ENCODE results near the gene GSG1.
"Not testable (repeated sequence)": the region's sequence is repeated elsewhere in the genome, so short reads cannot be mapped to it uniquely, and the experiment has no call there.

GSG1 gene

DNA sequence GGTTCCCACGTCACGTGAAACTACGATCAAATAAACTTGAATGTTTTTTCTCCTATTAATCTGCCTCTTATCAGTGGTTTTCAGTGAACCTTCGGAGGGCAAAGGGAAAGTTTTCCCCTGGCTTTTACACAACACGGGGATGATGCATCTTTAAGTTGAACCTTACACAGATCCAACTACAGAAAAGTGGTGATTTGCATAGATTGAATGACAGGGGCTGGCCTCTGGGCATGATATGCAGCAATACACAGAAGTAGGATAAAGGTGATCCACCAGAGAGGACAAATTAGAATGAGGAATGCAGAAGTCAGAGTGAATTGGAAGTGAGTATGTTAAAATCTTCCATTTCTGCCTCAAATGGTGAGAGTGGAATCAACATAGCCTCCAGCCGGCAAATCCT, 11.6 kb downstream of the GSG1 start:
- Histone ChIP-seq H3K9me3 (replicated peaks in 1 of 11) (0 out of 22 replicates have a peak, but pooled peaks cover 0 to 4% (median 0%) of the 10 kb centered on the region in 11 experiments), H3K36me3 (no peaks in the 10 kb centered on the region), H3K4me1 (peaks cover 40 to 89% (median 72%) of the 10 kb centered on the region in 10 experiments), H3K4me3 (no peak overlapping the region), H4K20me1 (no peaks in the 10 kb centered on the region), H3K27ac (0 out of 22 replicates have a peak overlapping the region, but pooled peaks of 3 of the 11 experiments have one; percentile 0 to 3 (median 1)), H3K4me2 (peak overlapping the region in 3 of 11 experiments; percentile 18 to 31 (median 27); a peak in 2 of 22 replicates), H3K27me3 (no peaks in the 10 kb centered on the region), H3K9ac (no peak overlapping the region)
- TF ChIP-seq Cebpa-rat (IDR thresholded peaks at IDR 0.05), result no peak

- TF ChIP-seq Cebpa-rat (IDR thresholded peaks at IDR 0.05), result no peak
- Histone ChIP-seq H3K27ac (no peak overlapping the region), H3K27me3 (no peaks in the 10 kb centered on the region), H3K9me3 (replicated peaks in 1 of 11) (peaks cover 0 to 5% (median under 1%) of the 10 kb centered on the region in 11 experiments; a peak in 7 of 22 replicates), H3K36me3 (peaks cover under 1 to 13% (median 4%) of the 10 kb centered on the region in 11 experiments; a peak in 15 of 22 replicates), H3K4me1 (peaks cover 40 to 73% (median 62%) of the 10 kb centered on the region in 10 experiments), H3K9ac (no peak overlapping the region), H3K4me3 (no peak overlapping the region), H3K4me2 (peak overlapping the region; percentile 41 to 80 (median 67)), H4K20me1 (no peaks in the 10 kb centered on the region)
Measured at GRCh38 chr12:13090054-13090453, 13.4 kb downstream of the GSG1 start.

DNA sequence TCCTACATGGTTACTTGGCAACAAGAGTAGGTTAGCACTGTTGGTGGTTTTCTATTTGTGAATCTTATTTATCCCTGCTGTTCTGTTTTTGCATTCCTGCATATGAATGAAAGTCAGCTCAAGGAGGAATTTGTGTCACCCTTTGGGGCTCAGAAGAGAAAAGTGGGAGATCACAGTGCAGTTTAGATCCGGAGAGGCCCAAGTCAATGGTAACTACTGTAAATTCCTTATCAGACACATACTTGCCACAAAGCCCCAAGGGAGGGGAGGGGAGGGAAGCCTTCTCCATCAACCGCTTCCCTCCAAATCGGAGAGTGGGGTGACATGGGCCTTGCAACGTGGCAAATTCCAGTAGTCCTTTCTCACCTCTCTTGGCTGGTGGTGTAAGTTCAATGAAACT, 15.0 kb downstream of the GSG1 start:
- H3K27ac ChIP-seq, result no peak overlapping the region
- no peak for TF ChIP-seq Cebpa-rat (IDR thresholded peaks at IDR 0.05)
- peaks cover 13 to 27% (median 17%) of the 10 kb centered on the region in 11 experiments; a peak in 21 of 22 replicates for H3K36me3 ChIP-seq
- H3K4me3 ChIP-seq, result no peak overlapping the region
- no peaks in the 10 kb centered on the region for H3K27me3 ChIP-seq
- H4K20me1 ChIP-seq, result no peaks in the 10 kb centered on the region
- H3K4me2 ChIP-seq, result peak overlapping the region; percentile 7 to 80 (median 64); a peak in 20 of 22 replicates
- peaks cover 10 to 19% (median 13%) of the 10 kb centered on the region in 11 experiments; a peak in 12 of 22 replicates for H3K9me3 ChIP-seq (replicated peaks in 1 of 11)
- H3K9ac ChIP-seq, result no peak overlapping the region
- peaks cover 36 to 57% (median 46%) of the 10 kb centered on the region in 10 experiments for H3K4me1 ChIP-seq

DNA sequence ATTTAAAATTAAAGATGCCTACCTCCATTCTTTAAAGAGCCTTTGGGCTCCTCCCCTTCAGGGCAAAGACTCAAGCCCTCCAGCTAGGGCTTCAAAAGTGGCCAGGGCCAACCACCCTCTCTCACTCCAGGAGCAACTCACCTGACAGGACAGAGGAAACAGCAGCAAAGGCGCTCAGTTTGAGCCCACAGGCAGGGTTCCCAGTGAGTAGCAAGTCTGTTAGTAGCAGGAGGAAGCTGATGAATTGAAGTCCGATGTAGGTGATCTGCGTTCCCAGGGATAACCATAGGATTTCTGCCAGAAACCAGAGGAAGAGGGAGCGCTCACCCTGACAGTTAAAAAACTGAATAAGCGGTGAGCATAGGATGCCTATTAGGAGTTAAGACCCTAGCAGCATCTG, 15.7 kb downstream of the GSG1 start:
- Histone ChIP-seq H3K4me2 (peak overlapping the region in 9 of 11 experiments; percentile 57 to 80 (median 67); a peak in 17 of 22 replicates), H3K27ac (no peak overlapping the region), H3K4me3 (no peak overlapping the region), H3K27me3 (no peaks in the 10 kb centered on the region), H3K36me3 (peaks cover 14 to 33% (median 18%) of the 10 kb centered on the region in 11 experiments; a peak in 21 of 22 replicates), H3K9me3 (replicated peaks in 1 of 11) (peaks cover 10 to 19% (median 13%) of the 10 kb centered on the region in 11 experiments; a peak in 12 of 22 replicates), H3K9ac (no peak overlapping the region), H4K20me1 (no peaks in the 10 kb centered on the region), H3K4me1 (peaks cover 33 to 54% (median 42%) of the 10 kb centered on the region in 10 experiments)
- no peak for TF ChIP-seq Cebpa-rat (IDR thresholded peaks at IDR 0.05)

- H3K4me3 ChIP-seq, result no peak overlapping the region
- peaks cover 25 to 46% (median 42%) of the 10 kb centered on the region in 10 experiments for H3K4me1 ChIP-seq
- no peak for TF ChIP-seq Cebpa-rat (IDR thresholded peaks at IDR 0.05)
- H3K9ac ChIP-seq, result no peak overlapping the region
- H3K36me3 ChIP-seq, result peaks cover 16 to 44% (median 23%) of the 10 kb centered on the region in 11 experiments
- H3K4me2 ChIP-seq, result peak overlapping the region in 4 of 11 experiments; percentile 10 to 80 (median 46); a peak in 3 of 22 replicates
- peaks cover 10 to 19% (median 13%) of the 10 kb centered on the region in 11 experiments; a peak in 12 of 22 replicates for H3K9me3 ChIP-seq (replicated peaks in 1 of 11)
- H3K27me3 ChIP-seq, result no peaks in the 10 kb centered on the region
- H3K27ac ChIP-seq, result no peak overlapping the region
- H4K20me1 ChIP-seq, result no peaks in the 10 kb centered on the region
Measured at GRCh38 chr12:13085968-13086686, 17.3 kb downstream of the GSG1 start.

DNA sequence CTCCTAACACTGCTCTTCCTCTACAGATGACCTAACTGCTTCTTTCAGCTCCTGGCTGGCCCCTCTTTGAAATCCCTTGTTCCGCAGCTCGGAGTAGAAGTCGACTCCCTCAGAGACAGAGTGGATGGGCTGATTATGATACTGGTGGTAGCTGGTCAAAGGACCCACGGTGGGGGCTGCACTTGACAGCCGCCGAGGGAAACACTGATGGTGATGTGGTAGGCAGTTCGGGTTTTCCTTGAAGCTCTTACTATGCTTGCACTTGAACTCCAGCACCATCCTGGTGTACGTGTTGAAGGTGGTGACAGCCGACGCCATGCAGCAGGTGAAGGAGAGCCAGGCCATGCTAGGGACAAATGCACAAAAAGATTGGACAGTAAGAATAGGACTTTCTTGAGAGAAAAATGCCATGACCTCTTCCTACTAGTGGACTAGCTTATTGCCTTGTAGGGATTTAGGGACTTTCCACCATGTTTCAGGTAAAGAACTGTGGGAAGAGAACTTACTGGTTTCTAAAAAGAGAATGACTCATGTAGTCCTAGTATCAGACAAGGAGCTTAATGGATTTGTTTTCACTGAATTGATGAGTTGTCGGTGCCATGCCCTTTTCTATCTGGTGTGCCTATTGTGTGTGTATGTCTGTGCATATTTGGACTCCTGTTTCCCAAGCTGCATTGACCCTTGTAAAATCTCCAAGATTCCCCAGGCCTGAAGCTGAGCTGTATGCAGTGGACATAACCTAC, 18.4 kb downstream of the GSG1 start:
- Histone ChIP-seq H3K9me3 (replicated peaks in 1 of 11) (peaks cover 10 to 19% (median 13%) of the 10 kb centered on the region in 11 experiments; a peak in 12 of 22 replicates), H3K4me2 (no peak overlapping the region), H4K20me1 (no peaks in the 10 kb centered on the region), H3K36me3 (peaks cover 27 to 55% (median 33%) of the 10 kb centered on the region in 11 experiments), H3K4me1 (peaks cover 15 to 38% (median 35%) of the 10 kb centered on the region in 10 experiments), H3K4me3 (no peak overlapping the region), H3K27ac (no peak overlapping the region), H3K27me3 (no peaks in the 10 kb centered on the region), H3K9ac (no peak overlapping the region)
- TF ChIP-seq Cebpa-rat (IDR thresholded peaks at IDR 0.05), result no peak

GRCh38 chr12:13083638-13084037, 19.8 kb downstream of the GSG1 start:
- H3K27ac ChIP-seq, H4K20me1 ChIP-seq, H3K4me2 ChIP-seq, H3K27me3 ChIP-seq, H3K9ac ChIP-seq, H3K4me3 ChIP-seq: not testable (repeated sequence)
- H3K4me1 ChIP-seq, result peaks cover 8 to 25% (median 21%) of the 10 kb centered on the region in 10 experiments
- H3K36me3 ChIP-seq, result peaks cover 36 to 65% (median 42%) of the 10 kb centered on the region in 11 experiments
- peaks cover 14 to 23% (median 19%) of the 10 kb centered on the region in 11 experiments; a peak in 16 of 22 replicates for H3K9me3 ChIP-seq (replicated peaks in 1 of 11)

- no peak overlapping the region for H3K27ac ChIP-seq
- H3K4me3 ChIP-seq, result no peak overlapping the region
- H3K4me2 ChIP-seq, result peak overlapping the region in 2 of 11 experiments; percentile 11 to 36; a peak in 2 of 22 replicates
- no peaks in the 10 kb centered on the region for H3K27me3 ChIP-seq
- H4K20me1 ChIP-seq, result no peaks in the 10 kb centered on the region
- H3K36me3 ChIP-seq, result peaks cover 36 to 65% (median 42%) of the 10 kb centered on the region in 11 experiments
- H3K4me1 ChIP-seq, result peaks cover 8 to 17% (median 13%) of the 10 kb centered on the region in 10 experiments
- peaks cover 14 to 23% (median 19%) of the 10 kb centered on the region in 11 experiments; a peak in 16 of 22 replicates for H3K9me3 ChIP-seq (replicated peaks in 1 of 11)
- no peak overlapping the region for H3K9ac ChIP-seq
- no peak for TF ChIP-seq Cebpa-rat (IDR thresholded peaks at IDR 0.05)
Measured at GRCh38 chr12:13082861-13083260, 20.6 kb downstream of the GSG1 start.

- H4K20me1 ChIP-seq, result no peaks in the 10 kb centered on the region
- H3K4me1 ChIP-seq, result peaks cover 0 to 11% (median 0%) of the 10 kb centered on the region in 10 experiments; a peak in 4 of 20 replicates
- H3K27me3 ChIP-seq, result no peaks in the 10 kb centered on the region
- no peak overlapping the region for H3K27ac ChIP-seq
- H3K4me3 ChIP-seq, result no peak overlapping the region
- peaks cover 14 to 23% (median 19%) of the 10 kb centered on the region in 11 experiments; a peak in 16 of 22 replicates for H3K9me3 ChIP-seq (replicated peaks in 1 of 11)
- no peak overlapping the region for H3K9ac ChIP-seq
- no peak overlapping the region for H3K4me2 ChIP-seq
- H3K36me3 ChIP-seq, result peaks cover 48 to 74% (median 56%) of the 10 kb centered on the region in 11 experiments
- no peak for TF ChIP-seq Cebpa-rat (IDR thresholded peaks at IDR 0.05)
Measured at GRCh38 chr12:13080266-13080665, 23.2 kb downstream of the GSG1 start.
